ENCODE data around the gene CCN6.
A peak's percentile ranks its signal among the peaks of the same experiment; 100 is the strongest.
"Not testable (repeated sequence)": the region's sequence is repeated elsewhere in the genome, so short reads cannot be mapped to it uniquely, and the experiment has no call there.

CCN6 gene

DNA sequence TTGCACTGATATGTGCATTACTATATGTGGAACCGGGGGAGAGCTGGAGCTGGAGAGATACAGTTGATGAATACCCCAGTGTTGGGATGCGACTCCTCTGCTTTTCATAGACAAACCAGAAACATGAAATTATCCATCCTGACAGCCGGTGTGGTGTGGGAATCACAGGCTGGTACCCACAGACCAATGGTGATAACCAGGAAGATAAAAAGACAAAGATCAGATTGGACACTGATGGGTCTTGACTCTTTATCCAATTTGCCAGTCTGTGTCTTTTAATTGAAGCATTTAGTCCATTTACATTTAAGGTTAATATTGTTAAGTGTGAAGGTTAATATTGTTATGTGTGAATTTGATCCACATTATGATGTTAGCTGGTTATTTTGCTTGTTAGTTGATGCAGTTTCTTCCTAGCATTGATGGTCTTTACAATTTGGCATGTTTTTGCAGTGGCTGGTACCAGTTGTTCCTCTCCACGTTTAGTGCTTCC is 2.6 kb upstream of the CCN6 start:
- DNase-seq: not testable (repeated sequence)

DNA sequence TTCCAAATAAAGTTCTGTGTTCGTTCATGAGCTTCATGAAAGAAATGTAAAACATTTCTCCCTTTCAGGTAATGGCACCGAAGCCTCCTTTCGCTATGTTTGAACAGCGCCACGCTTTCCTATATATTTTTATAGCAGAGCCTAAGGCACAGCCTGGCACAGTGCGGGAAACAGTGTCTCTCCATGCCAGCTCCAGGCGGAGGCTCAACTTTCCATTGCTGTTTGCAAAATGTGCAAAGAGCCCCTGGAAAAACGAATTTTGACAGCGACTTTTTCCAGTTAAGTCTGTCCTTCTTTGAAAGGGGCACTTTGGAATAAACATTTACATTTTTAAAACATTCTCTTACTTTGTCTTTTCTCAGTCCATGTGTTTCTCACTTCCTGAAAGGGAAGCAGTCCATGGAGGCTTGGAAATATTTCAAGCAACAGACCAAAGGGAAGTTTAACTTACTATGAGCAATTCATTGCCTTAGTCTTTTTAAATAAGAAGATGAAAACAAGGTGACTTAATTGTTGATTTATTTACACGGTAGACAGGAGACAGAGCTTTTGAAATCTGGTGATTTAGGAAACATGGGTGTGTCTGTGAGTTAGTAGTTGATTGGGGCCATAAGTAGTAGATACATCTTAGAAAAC is 769 bp downstream of the CCN6 start:
- DNase-seq: no peak

DNA sequence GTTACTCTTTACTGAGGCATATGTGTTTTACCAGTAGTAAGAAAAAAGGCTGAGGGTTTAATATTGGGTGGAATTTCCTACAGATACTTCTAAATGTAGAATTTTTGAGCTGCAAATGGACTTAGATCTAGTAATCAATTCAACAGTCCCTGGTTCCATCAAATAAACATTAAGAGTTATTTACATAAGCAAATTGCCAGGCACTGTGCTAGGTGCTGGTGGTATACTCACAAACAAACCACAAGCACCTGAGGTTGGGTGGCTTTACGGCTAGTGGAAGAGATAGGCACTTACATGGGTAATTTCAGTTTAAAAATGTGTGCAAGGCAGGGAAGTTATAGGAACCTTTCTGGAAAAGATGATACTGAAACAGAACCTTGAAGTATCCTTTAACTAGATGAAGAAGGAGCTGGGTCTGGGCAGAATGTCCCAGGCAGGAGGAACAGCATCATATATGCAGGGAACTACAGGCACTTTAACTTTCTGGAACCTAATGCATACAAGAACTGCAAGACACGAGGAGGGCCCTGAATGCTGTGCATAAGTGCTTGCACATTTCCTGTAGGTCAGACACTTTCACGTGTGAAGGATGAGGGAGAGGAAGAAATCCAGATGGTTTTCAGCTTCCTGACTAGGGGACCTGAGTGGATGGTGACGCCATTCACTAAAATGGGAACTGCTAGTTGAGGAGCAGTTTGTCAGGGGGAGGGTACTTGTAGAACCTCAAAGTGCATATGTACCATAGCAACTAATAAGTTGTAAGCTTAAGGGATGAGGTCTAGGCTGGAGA is 4.5 kb downstream of the CCN6 start:
- no peak for DNase-seq

DNA sequence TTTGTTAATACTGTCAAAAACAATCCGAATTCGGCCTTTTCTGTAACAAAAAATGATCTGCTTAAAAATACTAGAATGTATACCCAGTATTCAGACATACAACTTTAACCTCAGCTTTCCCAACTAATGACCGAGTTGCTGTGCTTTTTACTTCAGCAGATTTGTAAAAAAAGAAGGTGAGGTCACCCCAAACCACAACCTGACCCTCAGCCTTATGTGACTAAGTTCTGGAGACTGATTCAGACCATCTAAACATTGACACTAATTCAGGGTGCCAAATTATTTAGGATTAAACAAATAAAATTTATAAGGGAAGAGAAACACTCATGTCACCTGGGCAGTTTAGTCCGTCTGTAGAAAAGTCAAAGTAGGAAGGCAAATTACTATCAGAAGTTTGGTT is 7.7 kb downstream of the CCN6 start:
- DNase-seq: no peak

DNA sequence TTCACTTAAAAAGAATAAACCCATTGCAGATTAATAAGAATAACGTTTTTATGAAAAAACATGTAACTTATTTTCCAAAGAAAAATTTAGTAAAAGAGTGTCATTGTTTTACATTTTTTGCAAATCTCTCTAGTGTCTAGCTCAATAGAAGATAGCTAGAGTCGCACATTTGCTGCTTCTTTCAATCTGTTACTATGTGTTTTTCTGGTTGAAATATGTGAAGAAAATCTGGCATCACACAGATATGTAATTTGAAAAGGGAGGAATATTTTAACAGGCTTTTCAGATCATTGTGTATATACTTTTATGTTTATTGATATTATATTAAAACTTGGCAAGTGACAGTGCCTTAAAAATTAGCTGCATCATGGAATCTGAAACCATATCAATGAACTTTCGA is 9.1 kb downstream of the CCN6 start:
- DNase-seq: no peak

DNA sequence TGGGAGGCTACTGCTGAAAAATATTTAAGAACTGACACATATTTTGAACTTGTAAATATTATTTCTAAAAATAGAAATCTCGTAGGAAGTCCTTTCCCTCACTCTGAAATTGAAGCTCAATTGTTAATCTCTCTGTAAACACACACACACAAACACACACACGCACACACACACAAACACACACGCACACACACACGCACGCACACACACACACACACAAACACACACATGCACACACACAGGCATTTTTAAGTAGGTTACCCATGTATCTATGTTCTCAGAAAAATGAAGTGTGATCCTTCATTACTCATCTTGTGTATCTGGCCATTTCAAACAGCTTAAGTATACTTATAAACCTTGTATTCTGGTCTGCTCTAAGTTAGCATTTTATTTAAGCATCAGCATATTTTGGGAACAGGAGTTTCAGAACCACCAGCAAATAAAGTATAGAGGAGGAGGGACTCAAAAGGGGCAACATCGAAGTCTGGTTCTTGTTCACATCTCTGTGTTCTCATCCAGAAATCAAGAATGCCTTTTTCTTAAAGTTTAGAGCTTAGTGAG is 11.6 kb downstream of the CCN6 start:
- DNase-seq: no peak

DNA sequence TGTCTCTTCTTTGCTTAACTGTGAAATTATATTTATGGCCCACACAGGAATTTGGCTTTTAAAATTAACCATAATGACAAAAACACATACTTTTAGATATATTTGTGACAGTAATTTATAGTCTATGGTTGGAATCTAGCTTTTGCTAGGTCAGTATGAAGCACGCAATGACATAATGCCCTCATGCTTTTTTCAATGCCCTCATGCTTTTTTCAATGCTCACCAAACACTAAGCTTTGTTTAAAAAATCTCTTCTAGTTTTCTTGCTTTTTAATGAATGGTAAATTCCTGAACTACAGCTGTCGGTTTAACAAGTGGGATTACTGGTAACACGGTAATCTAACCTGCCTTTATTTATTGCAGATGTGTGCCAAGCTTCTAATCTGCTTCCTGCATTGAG is 12.7 kb downstream of the CCN6 start:
- DNase-seq: no peak

DNA sequence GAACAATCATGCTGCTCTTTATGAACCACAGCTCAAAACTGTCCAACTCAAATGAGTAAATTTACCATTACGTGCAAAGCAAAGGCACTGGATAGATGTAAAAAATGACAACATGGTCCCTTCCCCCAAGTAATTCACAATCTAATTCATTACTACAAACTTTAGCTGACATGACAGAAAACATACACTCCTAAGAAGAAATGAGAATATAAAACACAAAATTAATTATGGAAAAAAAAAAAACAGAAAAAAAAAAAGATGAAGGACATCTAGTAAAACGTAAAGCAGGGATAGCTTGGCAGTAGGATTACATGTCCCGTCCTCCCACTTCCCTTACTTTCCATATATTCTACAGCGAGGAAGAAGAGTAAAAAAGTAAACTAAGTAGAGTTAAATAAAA is 27.7 kb downstream of the CCN6 start:
- DNase-seq: no peak

DNA sequence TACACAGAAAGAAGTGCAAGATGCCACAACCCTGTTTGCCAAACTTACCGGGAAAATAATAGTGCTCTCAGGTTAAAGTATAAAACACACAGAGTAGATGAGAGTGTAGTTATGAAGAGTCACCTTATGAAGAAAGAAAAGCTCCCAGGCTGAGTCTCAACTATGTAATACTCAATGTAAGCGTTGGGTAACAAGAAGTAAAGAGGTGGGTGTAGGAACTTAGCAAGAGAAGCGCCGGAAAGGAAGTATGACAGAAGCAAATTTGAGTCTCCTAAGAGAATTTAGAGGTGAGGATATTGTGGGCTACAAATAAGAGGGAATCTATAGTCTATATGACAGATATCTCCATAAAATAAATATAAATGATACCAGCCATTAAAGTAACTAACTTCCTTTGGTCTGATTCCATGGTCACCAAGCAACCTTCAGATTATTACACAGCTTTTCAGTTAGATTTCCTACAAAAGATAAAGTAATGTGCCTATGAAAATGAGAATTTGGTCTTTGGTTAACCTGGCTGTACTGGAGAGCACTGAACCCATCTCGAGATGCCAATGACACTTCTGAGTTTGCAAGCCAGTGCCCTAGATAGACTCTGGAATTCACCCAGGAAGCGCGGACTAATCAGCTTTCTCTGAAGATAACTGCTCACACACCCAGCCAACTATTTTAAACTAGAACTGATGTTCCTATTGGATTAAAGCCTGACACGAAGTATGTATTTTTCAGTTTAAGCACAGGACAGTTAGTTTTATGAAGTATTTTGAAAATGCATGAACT is 31.6 kb downstream of the CCN6 start:
- no peak for DNase-seq

DNA sequence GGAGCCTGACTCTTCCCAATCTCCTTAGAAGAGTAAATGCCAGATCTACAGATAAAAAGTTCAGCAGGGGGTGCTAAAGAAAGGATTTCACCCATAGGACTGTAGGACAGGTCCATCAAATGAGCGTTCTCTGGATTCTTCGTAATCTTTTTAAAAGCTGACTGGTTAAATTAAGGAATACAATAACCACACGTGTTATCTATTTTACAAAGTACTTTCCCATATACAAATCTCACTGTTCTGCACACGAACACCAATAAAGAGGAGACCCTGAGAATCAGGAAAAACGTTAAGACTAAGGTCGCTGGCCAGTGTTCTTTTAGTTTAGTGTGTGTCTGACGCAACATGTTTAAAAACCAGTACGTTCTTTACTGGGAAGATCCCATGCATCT is 32.8 kb downstream of the CCN6 start:
- DNase-seq: no peak

DNA sequence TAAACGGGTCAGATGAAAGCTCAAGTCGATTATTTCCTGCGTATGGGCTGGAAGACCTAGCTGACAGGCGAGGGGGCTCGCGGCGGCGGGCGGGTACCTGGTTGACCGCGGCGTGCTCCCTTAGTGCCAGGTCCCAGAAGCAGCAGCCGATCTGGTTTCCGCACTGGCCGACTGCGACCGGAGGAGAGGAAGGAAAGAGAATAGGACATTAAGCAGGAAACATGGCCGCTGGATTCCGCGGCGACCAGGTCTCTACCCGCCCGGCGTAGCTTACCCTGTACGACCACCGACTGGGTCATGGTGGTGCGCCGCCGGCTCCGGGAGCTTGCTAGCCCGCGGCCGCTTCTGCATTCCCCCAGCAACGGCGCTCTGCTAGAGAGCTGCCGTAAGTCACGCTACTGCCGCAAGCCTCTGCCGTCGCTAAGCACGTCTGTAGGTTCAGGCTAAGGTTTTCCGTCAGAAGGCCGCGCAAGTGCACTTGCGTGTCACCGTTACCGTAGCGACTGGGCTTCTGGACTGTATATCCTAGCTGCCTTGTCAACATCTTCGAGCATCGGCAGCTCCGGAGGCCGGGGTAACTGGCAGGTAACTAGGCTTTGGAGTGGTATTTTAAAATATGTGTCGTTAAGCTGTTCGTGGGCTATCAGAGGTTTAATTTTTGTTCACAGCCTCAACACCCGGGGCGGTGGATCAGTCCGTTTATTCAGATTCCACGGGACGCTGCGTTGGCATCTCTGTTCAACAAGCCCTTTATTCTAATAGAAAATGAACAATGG is 33.4 kb downstream of the CCN6 start, which contains the start of the genes FAM229B and TUBE1:
Gene FAM229B (plus strand): TSS at position 456 of the 776 bp plus-strand sequence. CDS start 11,693 bp downstream, outside the sequence.
Gene TUBE1 (minus strand): TSS at position 347 of the 776 bp plus-strand sequence. CDS start 48 bp downstream, at position 299.
- DNase-seq: peak; percentile 56 to 80 (median 74)

DNA sequence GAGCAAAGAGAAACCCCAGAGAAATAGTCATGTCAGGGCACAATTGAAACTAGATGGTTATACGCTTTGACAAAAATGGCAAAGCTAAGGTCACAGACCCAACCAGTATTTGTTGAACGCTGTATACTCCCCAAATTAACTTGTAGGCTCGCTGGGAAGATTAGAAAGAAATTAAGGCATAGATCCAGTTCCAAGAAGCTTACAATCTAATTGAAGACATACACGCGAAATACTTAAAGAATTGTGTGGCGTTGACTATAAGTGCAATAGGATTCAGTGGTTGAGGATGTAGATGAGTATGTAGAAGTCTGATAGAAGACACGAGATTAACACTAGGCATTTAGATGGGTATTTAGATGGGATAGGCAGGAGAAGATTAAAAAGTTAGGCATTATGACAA is 34.0 kb downstream of the CCN6 start:
- no peak for DNase-seq

DNA sequence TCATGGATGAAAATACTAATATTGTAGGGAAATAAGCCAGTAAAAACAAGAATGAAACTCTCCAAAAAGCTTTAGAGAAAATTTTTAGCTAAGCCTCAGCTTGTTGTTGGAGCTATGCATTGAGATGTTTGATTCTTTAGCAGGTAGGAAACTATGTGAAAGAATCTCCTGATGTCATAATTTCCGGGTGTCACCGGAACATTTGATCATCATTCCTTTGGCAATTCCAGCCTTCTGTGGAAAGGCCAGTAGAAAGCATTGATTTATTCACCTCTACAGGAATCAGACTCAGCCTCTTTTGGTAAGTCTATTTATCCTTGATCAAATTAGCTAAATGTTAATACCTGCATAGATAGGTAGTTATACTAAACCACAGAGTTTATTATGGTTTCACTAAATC is 43.0 kb downstream of the CCN6 start:
- DNase-seq: no peak

DNA sequence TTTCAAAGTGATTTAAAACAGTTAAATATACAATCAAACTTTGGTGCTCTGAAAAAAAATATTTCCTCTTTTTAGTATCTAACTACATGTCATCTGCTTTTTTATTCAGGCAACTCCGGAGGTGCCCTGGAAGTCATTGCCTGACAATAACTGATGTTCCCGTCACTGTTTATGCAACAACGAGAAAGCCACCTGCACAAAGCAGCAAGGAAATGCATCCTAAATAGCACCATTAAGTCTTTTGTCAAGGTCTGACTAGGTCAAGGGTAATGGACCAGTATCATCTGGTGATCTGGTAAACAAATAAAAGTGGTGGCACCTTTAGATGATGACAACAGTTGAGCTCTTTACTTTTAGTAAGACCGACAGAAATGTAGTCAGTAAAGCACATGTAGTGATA is 46.7 kb downstream of the CCN6 start:
- no peak for DNase-seq

DNA sequence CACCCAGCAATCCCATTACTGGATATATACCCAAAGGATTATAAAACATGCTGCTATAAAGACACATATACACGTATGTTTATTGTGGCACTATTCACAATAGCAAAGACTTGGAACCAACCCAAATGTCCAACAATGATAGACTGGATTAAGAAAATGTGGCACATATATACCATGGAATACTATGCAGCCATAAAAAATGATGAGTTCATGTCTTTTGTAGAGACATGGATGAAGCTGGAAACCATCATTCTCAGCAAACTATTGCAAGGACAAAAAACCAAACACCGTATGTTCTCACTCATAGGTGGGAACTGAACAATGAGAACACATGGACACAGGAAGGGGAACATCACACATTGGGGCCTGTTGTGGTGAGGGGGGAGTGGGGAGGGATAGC is 52.1 kb downstream of the CCN6 start:
- DNase-seq: not testable (repeated sequence)

DNA sequence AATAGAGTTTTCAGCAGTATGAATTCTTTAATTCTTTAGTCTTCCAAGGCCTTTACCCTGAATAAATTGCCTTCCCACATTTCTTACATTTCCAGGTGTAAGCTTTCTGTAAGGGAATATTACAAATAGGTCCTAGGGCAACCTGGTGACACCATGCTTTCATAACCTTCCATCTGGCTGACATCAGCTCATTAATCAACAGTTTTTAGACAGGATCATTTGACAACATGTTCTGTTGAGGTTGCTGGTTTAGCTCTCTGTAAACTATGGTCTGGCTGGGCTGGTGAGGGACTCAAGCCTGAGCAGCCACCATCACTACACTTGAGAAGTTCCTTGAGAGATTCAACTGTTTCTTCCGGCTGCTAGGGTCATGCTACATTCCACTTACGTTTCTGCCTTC is 52.7 kb downstream of the CCN6 start:
- DNase-seq: no peak

DNA sequence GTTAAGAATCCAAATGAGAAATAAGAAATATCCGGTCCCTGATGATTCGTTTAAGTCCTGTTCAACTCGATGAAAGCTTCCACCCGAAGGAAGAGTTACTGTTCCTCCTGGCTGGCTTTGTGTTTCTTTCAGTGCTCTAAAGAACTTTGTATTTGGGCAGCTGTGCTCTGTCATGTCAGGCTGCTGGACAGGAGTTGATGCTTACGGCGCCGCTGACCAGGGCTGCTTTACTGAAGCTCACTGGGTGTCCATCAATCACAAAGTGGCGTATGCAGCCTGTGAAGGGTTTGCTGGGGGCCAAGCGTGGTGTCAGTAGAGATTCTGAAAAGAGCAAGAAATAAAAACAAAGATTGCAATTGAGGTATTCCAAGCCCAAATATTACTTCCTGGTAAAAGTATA is 55.4 kb downstream of the CCN6 start:
- DNase-seq: no peak

DNA sequence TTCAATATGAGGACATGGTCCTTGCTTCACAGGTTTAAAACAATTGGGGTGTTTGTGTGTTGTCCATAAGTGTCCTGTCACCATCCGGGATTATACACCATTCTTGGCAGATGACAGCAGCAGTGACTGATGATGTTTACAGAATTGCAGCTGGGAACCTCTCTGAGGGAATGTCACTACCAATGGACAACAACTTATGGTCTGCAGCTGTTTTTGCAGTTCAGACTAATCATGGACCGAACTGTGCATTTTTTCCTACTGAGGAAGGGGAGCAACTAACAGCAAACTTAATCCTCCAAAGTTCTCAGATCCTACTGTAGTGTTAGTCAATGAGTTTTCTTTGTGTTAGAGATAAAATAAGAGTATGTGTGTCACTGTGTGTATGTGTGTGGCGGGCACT is 59.5 kb downstream of the CCN6 start:
- DNase-seq: no peak

DNA sequence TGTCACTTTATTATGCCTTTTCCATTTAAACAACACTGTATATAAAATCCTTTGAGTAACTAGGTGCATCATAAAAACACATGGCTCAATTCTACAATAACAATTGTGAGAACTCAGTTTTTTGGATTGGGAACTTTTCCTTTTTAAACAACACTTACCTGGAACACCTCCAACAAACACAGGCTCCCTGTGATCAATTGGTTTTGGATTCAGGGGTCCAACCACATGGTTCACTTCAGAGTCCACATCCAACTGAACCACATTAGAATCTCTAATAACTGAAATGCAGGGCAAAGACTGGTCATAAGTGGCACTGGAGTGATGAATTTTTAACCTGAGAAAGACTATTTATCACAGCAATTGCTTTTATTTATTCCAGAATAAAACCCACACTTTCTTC is 60.0 kb downstream of the CCN6 start:
- no peak for DNase-seq

DNA sequence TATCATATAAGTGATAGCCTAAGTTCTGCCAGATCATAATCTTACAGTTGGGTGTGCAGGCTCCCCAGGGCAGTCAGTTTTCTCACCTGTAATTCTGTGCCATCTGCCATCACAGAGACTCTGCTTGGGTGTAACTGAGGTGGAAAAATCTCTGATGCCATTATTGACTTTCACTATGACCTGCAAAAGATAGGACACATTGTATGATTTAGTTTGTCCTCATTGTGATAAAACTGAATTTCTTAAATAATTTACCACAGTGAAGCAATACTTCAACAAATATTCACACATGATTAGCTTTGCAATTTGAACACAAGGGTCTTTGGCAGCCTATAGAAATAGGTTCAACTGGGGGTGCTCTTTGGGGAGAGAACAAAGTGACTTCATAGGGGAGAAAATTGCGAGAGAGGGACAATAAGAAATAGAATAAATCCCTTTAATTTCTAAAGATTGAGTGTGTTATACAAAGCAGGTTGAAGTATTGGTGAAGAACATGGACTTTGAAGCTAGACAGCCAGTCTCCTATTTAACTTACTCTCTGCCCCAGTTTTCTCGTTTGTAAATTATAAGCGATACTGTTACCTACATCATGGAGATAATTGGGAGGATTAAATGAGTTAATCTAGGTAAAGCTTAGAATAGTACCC is 60.8 kb downstream of the CCN6 start:
- no peak for DNase-seq

DNA sequence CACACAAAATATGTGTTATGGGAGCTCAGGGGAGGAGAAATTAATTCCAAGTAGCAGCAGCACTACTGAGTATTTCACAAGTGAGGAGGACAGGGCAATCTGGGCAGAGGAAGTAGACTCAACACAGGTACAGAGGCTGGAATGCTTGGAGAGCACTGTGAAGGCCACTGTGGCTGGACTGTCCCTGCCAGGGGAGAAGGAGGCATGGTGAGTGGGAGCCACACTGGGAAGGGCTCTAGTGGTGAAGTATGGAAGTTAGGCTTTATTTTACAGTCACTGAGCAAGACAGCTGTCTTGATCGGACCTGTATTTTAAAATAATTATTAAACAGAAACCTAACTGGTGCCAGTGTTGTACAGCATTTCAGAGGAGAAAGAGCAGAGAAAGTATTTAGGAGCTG is 62.3 kb downstream of the CCN6 start:
- DNase-seq: no peak

DNA sequence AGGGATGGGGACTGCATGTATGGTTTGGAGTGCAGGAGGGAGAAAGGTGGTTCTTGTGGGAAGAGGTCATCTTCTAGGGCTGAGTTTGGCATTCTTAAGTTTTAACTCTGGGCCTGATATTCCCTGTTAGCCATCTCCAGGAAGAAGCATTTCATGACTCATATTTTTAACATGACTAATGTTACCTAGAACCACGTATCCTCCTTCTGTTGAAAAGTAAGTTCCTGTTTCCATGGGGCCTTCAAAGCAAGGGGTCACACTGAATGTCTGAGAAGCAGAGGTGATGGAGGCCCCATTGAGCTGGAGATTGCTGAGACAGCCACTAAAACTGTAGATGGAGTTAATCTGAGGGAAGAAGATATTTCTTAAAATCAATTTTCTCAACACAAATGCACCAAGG is 63.6 kb downstream of the CCN6 start:
- DNase-seq: no peak
